ENCODE results near the gene PGAP3. TPM values are rescaled to one million over a fixed set of nuclear protein-coding genes. Genes with fewer than 3 reads are reported as not detected.

PGAP3 gene
- polyA plus RNA-seq, 1 experiment, result 9.6 TPM

DNA sequence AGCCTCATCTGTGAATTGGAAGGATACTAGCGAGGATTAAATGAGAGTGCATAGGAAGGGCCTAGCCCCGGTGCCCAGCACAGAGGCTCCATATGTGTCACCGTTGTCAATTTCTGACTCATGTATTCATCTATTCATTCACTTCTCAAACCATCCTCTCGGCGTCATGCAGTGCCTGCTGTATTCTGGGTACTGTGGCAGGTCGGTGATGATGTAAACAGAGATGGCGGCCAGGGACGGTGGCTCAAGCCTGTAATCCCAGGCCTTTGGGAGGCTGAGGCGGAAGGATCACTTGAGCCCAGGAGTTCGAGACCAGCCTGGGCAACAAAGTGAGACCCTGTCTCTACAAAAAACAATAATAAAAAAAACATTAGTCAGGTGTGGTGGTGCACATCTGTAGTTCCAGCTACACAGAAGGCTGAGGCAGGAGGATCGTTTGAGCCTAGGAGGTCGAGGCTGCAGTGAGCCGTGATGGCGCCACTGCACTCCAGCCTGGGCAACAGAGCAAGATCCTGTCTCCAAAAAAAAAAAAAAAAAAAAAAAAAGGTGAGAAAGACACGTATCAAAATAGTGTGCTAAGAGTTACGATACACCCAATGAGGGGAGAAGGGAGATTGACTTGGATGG, 65.4 kb downstream of the PGAP3 start:
- no peak for DNase-seq (ENCODE audit: low read depth, low spot score)
- no peaks in the 10 kb centered on the region for H3K9me3 ChIP-seq (ENCODE audit: control insufficient read depth, insufficient read depth, low read length)
- TF ChIP-seq, protein P1, sequence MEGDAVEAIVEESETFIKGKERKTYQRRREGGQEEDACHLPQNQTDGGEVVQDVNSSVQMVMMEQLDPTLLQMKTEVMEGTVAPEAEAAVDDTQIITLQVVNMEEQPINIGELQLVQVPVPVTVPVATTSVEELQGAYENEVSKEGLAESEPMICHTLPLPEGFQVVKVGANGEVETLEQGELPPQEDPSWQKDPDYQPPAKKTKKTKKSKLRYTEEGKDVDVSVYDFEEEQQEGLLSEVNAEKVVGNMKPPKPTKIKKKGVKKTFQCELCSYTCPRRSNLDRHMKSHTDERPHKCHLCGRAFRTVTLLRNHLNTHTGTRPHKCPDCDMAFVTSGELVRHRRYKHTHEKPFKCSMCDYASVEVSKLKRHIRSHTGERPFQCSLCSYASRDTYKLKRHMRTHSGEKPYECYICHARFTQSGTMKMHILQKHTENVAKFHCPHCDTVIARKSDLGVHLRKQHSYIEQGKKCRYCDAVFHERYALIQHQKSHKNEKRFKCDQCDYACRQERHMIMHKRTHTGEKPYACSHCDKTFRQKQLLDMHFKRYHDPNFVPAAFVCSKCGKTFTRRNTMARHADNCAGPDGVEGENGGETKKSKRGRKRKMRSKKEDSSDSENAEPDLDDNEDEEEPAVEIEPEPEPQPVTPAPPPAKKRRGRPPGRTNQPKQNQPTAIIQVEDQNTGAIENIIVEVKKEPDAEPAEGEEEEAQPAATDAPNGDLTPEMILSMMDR (IDR thresholded peaks at IDR 0.05; ENCODE audit: low read depth, low read length), result no peak
- CTCF ChIA-PET, result interaction anchor here (0.5 to 7.8 kb wide), 29 partner anchors 11 to 357 kb away, joined by 3 to 227 read pairs (median 7); partner anchors contain the start of genes MIEN1 and PNMT
- peaks cover 44% of the 10 kb centered on the region for H3K27me3 ChIP-seq (ENCODE audit: control insufficient read depth, insufficient read depth, low read length)
- no peak overlapping the region for H3K4me3 ChIP-seq (ENCODE audit: low read depth, low read length)
- H3K27ac ChIP-seq (ENCODE audit: low read depth, low read length), result no peak overlapping the region
- POLR2A ChIA-PET, result interaction anchor here (1.0 to 1.3 kb wide), 2 partner anchors 15 to 77 kb away, joined by 3 to 6 read pairs; partner anchors contain the start of gene ERBB2

DNA sequence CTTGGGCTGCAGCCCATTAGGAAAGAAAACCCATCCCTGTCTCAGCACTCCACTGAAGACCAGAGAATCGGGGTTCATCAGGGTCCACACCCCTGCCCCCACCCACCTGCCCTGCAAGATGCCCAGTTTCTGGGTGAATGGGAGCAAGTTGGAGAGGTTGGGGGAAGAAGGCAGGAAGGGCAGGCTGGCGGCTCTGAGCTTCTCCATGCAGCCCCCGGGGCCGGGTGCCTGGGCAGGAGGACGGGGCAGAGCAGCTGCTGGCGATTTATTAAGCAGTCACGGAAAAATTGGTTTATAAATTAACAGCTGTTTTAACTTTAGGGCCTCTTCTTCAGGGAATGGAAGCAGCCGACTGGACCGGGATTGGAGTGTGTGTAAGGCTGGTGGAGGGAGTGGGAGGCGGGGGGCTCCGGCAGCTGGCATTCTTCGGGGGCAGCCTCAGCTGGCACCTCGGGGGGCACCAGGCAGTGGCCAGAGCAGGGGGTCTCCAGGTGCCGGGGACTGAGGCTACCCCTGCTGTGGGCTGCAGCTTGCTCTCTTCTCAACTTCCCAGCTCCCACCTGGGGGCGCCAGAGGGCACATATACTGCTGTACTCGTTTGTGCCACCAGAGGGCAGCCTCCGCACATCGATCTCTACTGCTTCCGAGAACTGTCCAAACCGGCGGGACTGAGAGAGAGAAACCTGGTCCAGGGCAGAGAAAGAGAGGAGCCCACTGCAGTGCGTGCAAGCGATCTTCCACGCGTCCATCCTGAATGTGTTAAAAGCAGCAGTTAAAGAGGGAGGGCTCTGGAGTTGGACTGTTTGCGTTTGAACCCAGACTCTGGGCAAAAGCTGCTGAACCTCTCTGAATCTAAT, 66.1 kb downstream of the PGAP3 start:
- CTCF ChIA-PET, result interaction anchor here (0.5 to 7.8 kb wide), 68 partner anchors 8 to 358 kb away, joined by 3 to 227 read pairs (median 4); partner anchors contain the start of genes ERBB2, MIEN1, NEUROD2 and PGAP3
- TF ChIP-seq, protein P1 (IDR thresholded peaks at IDR 0.05; ENCODE audit: low read depth, low read length), result peak; percentile 100
- POLR2A ChIA-PET, result interaction anchor here (1.0 to 1.3 kb wide), 2 partner anchors 16 to 78 kb away, joined by 3 to 6 read pairs; partner anchors contain the start of gene ERBB2
- H3K27me3 ChIP-seq (ENCODE audit: control insufficient read depth, insufficient read depth, low read length), result peaks cover 44% of the 10 kb centered on the region
- H3K9me3 ChIP-seq (ENCODE audit: control insufficient read depth, insufficient read depth, low read length), result no peaks in the 10 kb centered on the region
- peak; percentile 44 for DNase-seq (ENCODE audit: low read depth, low spot score)
- H3K4me3 ChIP-seq (ENCODE audit: low read depth, low read length), result no peak overlapping the region
- H3K27ac ChIP-seq (ENCODE audit: low read depth, low read length), result no peak overlapping the region

Small RNA genes lying within 50 kb of the gene (small RNA-seq; reads per million reads assigned to genes)
- gene MIR4728 (ENCODE audit: insufficient read length, low read depth), result not detected

Other genes starting within 250 kb of the PGAP3 start
- 36.9 and 43.9 TPM in 2 replicates for gene MED1, start 236.8 kb downstream of the PGAP3 start, polyA plus RNA-seq (2011; rRNA removed)
- 21.7 and 24.3 TPM in 2 replicates for gene CDK12, start 226.6 kb downstream of the PGAP3 start, polyA plus RNA-seq (2011; rRNA removed)
- not detected in 2 replicates for gene NEUROD2, start 80.1 kb downstream of the PGAP3 start, polyA plus RNA-seq (2011; rRNA removed)
- not detected in 2 replicates for gene PPP1R1B, start 61.1 kb downstream of the PGAP3 start, polyA plus RNA-seq (2011; rRNA removed)
- gene STARD3, start 50.9 kb downstream of the PGAP3 start, polyA plus RNA-seq (2011; rRNA removed), result 43.3 and 44.7 TPM in 2 replicates
- 0.09 and 0.12 TPM in 2 replicates for gene TCAP, start 22.7 kb downstream of the PGAP3 start, polyA plus RNA-seq (2011; rRNA removed)
- gene PNMT, start 19.6 kb downstream of the PGAP3 start, polyA plus RNA-seq (2011; rRNA removed), result not detected in 2 replicates
- 21.2 and 27.9 TPM in 2 replicates for gene ERBB2, start 12.0 kb upstream of the PGAP3 start, polyA plus RNA-seq (2011; rRNA removed)
- 31.9 and 45.4 TPM in 2 replicates for gene MIEN1, start 42.5 kb upstream of the PGAP3 start, polyA plus RNA-seq (2011; rRNA removed)
- 0.05 and 0.14 TPM in 2 replicates for gene GRB7, start 49.9 kb upstream of the PGAP3 start, polyA plus RNA-seq (2011; rRNA removed)
- not detected in 2 replicates for gene IKZF3, start 176.3 kb upstream of the PGAP3 start, polyA plus RNA-seq (2011; rRNA removed)
- gene ZPBP2, start 180.1 kb upstream of the PGAP3 start, polyA plus RNA-seq (2011; rRNA removed), result not detected in 2 replicates
- gene GSDMB, start 230.6 kb upstream of the PGAP3 start, polyA plus RNA-seq (2011; rRNA removed), result 5.0 and 5.3 TPM in 2 replicates
- gene ORMDL3, start 239.5 kb upstream of the PGAP3 start, polyA plus RNA-seq (2011; rRNA removed), result 45.6 and 76.0 TPM in 2 replicates
- gene LRRC3C, start 239.7 kb upstream of the PGAP3 start, polyA plus RNA-seq (2011; rRNA removed), result not detected in 2 replicates